Measurements from ENCODE around the gene DSCAM. TPM values are rescaled to one million over a fixed set of nuclear protein-coding genes. Genes with fewer than 3 reads are reported as not detected.
"Not testable (repeated sequence)": the region's sequence is repeated elsewhere in the genome, so short reads cannot be mapped to it uniquely, and the experiment has no call there.

The DSCAM gene, protein sequence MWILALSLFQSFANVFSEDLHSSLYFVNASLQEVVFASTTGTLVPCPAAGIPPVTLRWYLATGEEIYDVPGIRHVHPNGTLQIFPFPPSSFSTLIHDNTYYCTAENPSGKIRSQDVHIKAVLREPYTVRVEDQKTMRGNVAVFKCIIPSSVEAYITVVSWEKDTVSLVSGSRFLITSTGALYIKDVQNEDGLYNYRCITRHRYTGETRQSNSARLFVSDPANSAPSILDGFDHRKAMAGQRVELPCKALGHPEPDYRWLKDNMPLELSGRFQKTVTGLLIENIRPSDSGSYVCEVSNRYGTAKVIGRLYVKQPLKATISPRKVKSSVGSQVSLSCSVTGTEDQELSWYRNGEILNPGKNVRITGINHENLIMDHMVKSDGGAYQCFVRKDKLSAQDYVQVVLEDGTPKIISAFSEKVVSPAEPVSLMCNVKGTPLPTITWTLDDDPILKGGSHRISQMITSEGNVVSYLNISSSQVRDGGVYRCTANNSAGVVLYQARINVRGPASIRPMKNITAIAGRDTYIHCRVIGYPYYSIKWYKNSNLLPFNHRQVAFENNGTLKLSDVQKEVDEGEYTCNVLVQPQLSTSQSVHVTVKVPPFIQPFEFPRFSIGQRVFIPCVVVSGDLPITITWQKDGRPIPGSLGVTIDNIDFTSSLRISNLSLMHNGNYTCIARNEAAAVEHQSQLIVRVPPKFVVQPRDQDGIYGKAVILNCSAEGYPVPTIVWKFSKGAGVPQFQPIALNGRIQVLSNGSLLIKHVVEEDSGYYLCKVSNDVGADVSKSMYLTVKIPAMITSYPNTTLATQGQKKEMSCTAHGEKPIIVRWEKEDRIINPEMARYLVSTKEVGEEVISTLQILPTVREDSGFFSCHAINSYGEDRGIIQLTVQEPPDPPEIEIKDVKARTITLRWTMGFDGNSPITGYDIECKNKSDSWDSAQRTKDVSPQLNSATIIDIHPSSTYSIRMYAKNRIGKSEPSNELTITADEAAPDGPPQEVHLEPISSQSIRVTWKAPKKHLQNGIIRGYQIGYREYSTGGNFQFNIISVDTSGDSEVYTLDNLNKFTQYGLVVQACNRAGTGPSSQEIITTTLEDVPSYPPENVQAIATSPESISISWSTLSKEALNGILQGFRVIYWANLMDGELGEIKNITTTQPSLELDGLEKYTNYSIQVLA (N-terminal part only)
- polyA plus RNA-seq (2013, experiment 1 of 2), result 0.18 TPM
- 0.10 TPM for polyA plus RNA-seq (2013, experiment 2 of 2)

DNA sequence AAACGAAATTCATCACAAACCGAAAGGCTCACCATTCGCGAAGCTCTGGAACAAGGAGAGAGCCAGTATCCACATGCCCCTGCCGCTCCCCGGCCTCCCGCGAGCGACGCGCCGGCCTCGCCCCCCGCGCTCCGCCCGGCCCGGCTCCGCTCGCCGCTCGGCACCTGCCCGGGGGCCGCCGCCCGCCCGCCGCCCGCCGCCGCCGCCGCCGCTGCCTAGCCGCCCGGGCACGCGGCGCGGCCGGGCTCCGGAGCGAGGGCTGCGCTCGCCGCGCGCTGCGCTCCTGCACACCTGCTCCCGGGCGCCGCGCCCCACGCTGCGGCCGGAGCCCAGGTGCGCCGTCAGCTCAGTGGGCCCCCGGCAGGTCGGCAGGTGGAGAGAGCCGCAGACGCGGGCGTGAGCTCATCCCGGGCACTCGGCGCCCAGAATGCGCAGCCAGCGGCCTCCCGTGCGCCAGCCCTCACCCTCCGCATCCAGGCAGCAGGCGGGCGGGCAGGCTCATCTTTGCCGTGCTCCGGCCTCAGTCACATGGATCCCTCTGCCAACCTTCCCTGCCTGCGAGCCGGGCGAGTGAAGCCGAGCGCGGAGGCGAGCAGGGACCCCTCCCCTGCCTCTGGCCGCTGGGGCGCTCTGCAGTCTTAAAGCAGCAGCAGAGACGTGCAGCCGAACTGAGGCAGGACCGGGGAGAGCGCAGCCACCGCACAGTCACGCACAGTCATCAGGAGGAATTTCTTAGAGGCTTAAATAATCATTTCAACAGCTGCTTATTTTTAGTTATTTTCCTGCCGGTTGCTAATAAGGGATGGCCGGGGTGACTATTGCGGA is at the start of gene DSCAM:
Gene DSCAM (minus strand): TSS at position 572 of the 825 bp plus-strand sequence. CDS start 497 bp downstream, at position 75.
- WGBS, 2 experiments (ENCODE audit: insufficient coverage in 2 of 2), result 2 to 3% methylated on average over 51 to 65 of the region's 94 CpGs
- no peak within 1 kb of the TSS for H3K27ac ChIP-seq (ENCODE audit: low read depth, low read length, severe bottlenecking)
- H3K9me3 ChIP-seq (ENCODE audit: control insufficient read depth, low read length), result no peaks in the 10 kb centered on the region
- no peaks in the 10 kb centered on the region for H3K4me1 ChIP-seq (ENCODE audit: control insufficient read depth, insufficient read depth, low read length, poor library complexity, severe bottlenecking)
- H3K4me3 ChIP-seq (ENCODE audit: extremely low read depth, insufficient read depth, low read length, poor library complexity, severe bottlenecking), result peak within 1 kb of the TSS; percentile 20
- H3K36me3 ChIP-seq (ENCODE audit: control insufficient read depth, insufficient read depth, low read length), result no peaks in the 10 kb centered on the region

DNA sequence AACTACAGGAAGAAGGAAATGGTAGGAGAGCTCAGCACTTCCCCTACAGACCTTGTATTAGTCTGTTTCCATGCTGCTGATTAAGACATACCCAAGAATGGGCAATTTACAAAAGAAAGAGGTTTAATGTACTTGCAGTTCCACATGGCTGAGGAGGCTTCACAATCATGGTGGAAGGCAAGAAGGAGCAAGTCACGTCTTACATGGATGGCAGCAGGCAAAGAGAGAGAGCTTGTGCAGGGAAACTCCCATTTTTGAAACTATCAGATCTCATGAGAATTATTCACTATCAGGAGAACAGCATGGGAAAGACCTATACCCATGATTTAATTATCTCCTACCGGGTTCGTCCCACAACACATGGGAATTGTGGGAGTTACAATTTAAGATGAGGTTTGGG is 48.7 kb upstream of the DSCAM start:
- H3K4me1 ChIP-seq (ENCODE audit: control insufficient read depth, insufficient read depth, low read length, poor library complexity, severe bottlenecking); H3K27ac ChIP-seq (ENCODE audit: low read depth, low read length, severe bottlenecking); H3K36me3 ChIP-seq (ENCODE audit: control insufficient read depth, insufficient read depth, low read length); H3K4me3 ChIP-seq (ENCODE audit: extremely low read depth, insufficient read depth, low read length, poor library complexity, severe bottlenecking): not testable (repeated sequence)
- 80 to 88% methylated on average over 1 of the region's 3 CpGs for WGBS, 2 experiments (ENCODE audit: insufficient coverage in 2 of 2)
- H3K9me3 ChIP-seq (ENCODE audit: control insufficient read depth, low read length), result peaks cover 10% of the 10 kb centered on the region

DNA sequence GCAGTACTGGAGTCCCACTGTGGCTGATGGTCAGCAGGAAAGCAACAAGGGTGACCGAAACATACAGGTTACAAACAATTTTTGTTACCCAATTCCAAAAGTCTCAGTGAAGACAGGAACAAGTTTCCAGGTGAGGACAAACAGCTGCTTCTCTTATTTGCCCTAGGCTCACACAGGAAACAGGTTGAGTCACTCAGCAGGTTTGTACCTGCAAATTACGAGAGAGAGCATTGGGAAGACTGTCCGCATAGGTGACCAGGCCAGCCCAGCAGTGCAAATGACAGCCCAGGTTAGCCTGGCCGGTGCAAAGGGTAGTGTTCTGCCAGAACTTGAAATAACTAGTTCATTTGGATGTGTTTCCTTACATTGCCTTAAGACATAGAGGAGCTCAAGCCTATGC is 40.0 kb upstream of the DSCAM start:
- Histone ChIP-seq H3K27ac (ENCODE audit: low read depth, low read length, severe bottlenecking) (no peak overlapping the region), H3K36me3 (ENCODE audit: control insufficient read depth, insufficient read depth, low read length) (no peaks in the 10 kb centered on the region), H3K9me3 (ENCODE audit: control insufficient read depth, low read length) (no peaks in the 10 kb centered on the region), H3K4me1 (ENCODE audit: control insufficient read depth, insufficient read depth, low read length, poor library complexity, severe bottlenecking) (no peaks in the 10 kb centered on the region), H3K4me3 (ENCODE audit: extremely low read depth, insufficient read depth, low read length, poor library complexity, severe bottlenecking) (no peak overlapping the region)
- 91 to 92% methylated on average over 3 to 4 of the region's 4 CpGs for WGBS, 2 experiments (ENCODE audit: insufficient coverage in 2 of 2)

DNA sequence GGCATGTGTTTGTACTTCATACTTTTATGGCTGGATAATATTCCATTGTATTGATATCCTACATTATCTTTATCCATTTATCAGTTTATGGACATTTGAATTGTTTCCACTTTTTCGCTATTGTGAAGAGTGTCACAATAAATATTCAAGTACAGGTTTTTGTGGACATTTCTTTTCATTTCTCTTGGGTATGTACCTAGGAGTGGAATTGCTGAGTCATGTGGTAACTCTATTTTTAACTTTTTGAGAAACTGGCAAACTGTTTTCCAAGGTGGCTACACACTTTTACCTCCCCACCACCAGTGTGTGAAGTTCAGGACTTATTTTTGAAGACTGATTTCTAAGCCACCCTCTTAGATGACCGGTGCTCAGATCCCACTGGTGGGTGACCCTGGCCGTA is 39.0 kb upstream of the DSCAM start:
- Histone ChIP-seq H3K4me3 (ENCODE audit: extremely low read depth, insufficient read depth, low read length, poor library complexity, severe bottlenecking) (no peak overlapping the region), H3K9me3 (ENCODE audit: control insufficient read depth, low read length) (no peaks in the 10 kb centered on the region), H3K36me3 (ENCODE audit: control insufficient read depth, insufficient read depth, low read length) (no peaks in the 10 kb centered on the region), H3K4me1 (ENCODE audit: control insufficient read depth, insufficient read depth, low read length, poor library complexity, severe bottlenecking) (no peaks in the 10 kb centered on the region), H3K27ac (ENCODE audit: low read depth, low read length, severe bottlenecking) (no peak overlapping the region)
- 92 to 100% methylated on average over 2 of the region's 3 CpGs for WGBS, 2 experiments (ENCODE audit: insufficient coverage in 2 of 2)

DNA sequence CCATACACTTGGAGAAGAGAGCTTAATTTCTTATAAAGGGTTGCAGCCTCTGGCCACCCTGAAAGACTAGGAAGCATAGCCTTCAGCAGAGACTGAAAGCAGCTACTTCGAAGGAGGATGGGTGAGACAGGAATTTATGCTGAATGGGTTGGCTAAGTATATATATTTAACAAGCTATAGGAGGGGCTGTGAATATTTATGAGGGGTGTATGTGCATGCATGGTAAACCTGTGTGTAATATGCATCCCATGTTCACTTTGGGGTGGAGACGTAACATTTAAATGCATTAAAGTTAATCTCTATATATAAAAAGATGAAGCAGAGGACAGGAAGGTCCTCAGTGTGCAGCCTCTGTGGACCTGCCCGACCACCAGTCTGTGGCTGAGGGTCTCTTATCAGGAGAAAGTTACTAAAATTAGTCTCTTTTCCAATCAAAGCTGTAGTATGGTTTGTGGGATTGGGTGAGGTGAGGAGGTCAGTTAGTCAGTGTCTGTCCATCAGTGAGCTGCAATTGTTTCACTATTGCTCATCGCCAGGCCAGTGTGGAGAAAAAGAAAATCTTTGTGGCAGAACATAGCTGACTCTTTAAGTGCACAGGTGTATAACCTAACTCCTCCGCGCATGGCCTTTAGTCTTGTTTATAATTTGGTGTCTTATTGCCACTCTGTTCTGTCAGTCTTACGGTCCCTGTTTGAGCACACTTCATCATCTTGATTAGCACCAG is 35.4 kb upstream of the DSCAM start:
- H3K9me3 ChIP-seq (ENCODE audit: control insufficient read depth, low read length), result no peaks in the 10 kb centered on the region
- H3K4me3 ChIP-seq (ENCODE audit: extremely low read depth, insufficient read depth, low read length, poor library complexity, severe bottlenecking), result no peak overlapping the region
- no peaks in the 10 kb centered on the region for H3K4me1 ChIP-seq (ENCODE audit: control insufficient read depth, insufficient read depth, low read length, poor library complexity, severe bottlenecking)
- no peak overlapping the region for H3K27ac ChIP-seq (ENCODE audit: low read depth, low read length, severe bottlenecking)
- WGBS, 2 experiments (ENCODE audit: insufficient coverage in 2 of 2), result 86 to 89% methylated on average over 4 to 6 of the region's 7 CpGs
- H3K36me3 ChIP-seq (ENCODE audit: control insufficient read depth, insufficient read depth, low read length), result no peaks in the 10 kb centered on the region

DNA sequence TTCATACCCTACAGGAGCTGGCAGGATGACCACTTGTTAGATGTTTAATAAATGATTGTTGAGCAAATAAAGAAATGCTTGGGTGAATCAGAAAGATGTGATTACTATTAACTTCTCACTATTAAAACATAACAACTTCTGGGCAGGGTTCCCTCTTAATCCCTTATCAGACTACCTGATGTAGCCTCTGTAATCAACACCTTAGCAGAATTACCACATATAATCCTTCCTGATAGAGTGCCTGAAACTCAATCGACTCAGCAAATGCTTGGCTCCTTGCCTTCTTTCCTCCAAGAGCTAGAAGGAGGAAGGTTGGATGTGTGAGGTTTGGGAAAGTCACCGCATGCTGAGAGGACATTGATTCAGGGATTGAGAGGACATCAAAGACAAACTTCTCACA is 34.8 kb upstream of the DSCAM start:
- no peaks in the 10 kb centered on the region for H3K4me1 ChIP-seq (ENCODE audit: control insufficient read depth, insufficient read depth, low read length, poor library complexity, severe bottlenecking)
- H3K36me3 ChIP-seq (ENCODE audit: control insufficient read depth, insufficient read depth, low read length), result no peaks in the 10 kb centered on the region
- H3K4me3 ChIP-seq (ENCODE audit: extremely low read depth, insufficient read depth, low read length, poor library complexity, severe bottlenecking), result no peak overlapping the region
- H3K9me3 ChIP-seq (ENCODE audit: control insufficient read depth, low read length), result no peaks in the 10 kb centered on the region
- no CpG with 5 or more reads among the region's 2 CpGs for WGBS, 2 experiments (ENCODE audit: insufficient coverage in 2 of 2)
- H3K27ac ChIP-seq (ENCODE audit: low read depth, low read length, severe bottlenecking), result no peak overlapping the region

DNA sequence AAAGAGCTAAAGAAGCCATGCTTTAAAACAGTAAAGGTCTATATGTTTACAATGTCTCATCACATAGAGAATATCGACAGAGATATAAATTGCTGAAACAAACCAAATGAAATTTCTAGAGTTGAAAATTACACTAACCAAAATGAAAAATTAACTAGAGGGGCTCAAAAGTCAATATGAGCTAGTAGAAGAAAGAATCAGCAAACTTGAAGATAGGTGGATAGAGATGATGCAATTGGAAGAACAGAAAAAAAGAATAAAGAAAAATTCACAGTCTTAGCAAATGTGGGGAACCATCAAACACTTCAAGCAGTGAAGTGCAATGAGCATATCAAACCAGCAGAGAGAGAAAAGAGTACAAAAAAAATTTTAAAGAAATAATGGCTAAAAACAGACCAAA is 24.1 kb upstream of the DSCAM start:
- H3K4me1 ChIP-seq (ENCODE audit: control insufficient read depth, insufficient read depth, low read length, poor library complexity, severe bottlenecking), result no peaks in the 10 kb centered on the region
- no peak overlapping the region for H3K4me3 ChIP-seq (ENCODE audit: extremely low read depth, insufficient read depth, low read length, poor library complexity, severe bottlenecking)
- H3K9me3 ChIP-seq (ENCODE audit: control insufficient read depth, low read length), result no peaks in the 10 kb centered on the region
- WGBS, 2 experiments (ENCODE audit: insufficient coverage in 2 of 2), result no CpG with 5 or more reads among the region's 1 CpG
- no peaks in the 10 kb centered on the region for H3K36me3 ChIP-seq (ENCODE audit: control insufficient read depth, insufficient read depth, low read length)
- no peak overlapping the region for H3K27ac ChIP-seq (ENCODE audit: low read depth, low read length, severe bottlenecking)

DNA sequence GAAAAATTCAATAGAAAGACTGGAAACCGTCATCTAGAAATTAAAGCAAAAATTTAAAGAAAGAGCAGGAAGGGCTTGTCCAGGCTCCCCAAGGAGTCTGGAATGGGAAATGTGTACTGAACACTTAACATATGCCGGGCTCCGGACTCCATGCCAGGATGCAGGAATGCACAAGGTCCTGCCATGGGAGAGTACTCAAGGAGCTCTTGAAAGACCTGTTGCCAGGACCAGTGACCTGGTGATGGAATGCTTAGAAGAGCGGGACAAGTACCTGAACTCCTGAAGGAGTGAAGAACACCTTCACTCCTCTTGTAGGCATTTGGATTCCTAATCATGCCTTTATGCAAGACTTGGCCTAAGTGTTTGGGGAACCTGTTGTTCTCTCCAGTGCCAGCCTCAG is 16.9 kb upstream of the DSCAM start:
- H3K9me3 ChIP-seq (ENCODE audit: control insufficient read depth, low read length), result no peaks in the 10 kb centered on the region
- H3K4me3 ChIP-seq (ENCODE audit: extremely low read depth, insufficient read depth, low read length, poor library complexity, severe bottlenecking), result no peak overlapping the region
- no peaks in the 10 kb centered on the region for H3K36me3 ChIP-seq (ENCODE audit: control insufficient read depth, insufficient read depth, low read length)
- no peaks in the 10 kb centered on the region for H3K4me1 ChIP-seq (ENCODE audit: control insufficient read depth, insufficient read depth, low read length, poor library complexity, severe bottlenecking)
- 63 to 94% methylated on average over 1 to 2 of the region's 4 CpGs for WGBS, 2 experiments (ENCODE audit: insufficient coverage in 2 of 2)
- no peak overlapping the region for H3K27ac ChIP-seq (ENCODE audit: low read depth, low read length, severe bottlenecking)

DNA sequence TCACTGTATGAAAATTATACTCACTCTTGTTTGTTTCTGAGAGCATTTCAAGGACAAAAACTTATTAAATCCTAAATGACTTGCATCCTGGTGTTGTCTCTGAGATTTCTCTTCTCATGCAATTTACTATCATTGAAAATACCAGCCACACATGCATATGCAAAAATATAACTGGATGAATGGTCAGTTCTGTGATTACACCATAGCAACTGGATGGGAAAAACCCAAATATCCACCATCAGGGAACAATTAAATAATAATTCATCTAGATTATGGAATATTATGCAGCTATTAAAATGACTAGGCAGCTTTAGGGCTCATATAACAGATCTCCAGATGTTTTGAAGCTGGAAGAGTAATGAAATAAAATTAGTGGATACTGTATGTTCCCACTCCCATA is 11.6 kb upstream of the DSCAM start:
- no peak overlapping the region for H3K4me3 ChIP-seq (ENCODE audit: extremely low read depth, insufficient read depth, low read length, poor library complexity, severe bottlenecking)
- H3K27ac ChIP-seq (ENCODE audit: low read depth, low read length, severe bottlenecking), result no peak overlapping the region
- no peaks in the 10 kb centered on the region for H3K9me3 ChIP-seq (ENCODE audit: control insufficient read depth, low read length)
- H3K36me3 ChIP-seq (ENCODE audit: control insufficient read depth, insufficient read depth, low read length), result no peaks in the 10 kb centered on the region
- H3K4me1 ChIP-seq (ENCODE audit: control insufficient read depth, insufficient read depth, low read length, poor library complexity, severe bottlenecking), result no peaks in the 10 kb centered on the region
